Measurements from ENCODE around the gene PRM1.

Gene PRM1

DNA sequence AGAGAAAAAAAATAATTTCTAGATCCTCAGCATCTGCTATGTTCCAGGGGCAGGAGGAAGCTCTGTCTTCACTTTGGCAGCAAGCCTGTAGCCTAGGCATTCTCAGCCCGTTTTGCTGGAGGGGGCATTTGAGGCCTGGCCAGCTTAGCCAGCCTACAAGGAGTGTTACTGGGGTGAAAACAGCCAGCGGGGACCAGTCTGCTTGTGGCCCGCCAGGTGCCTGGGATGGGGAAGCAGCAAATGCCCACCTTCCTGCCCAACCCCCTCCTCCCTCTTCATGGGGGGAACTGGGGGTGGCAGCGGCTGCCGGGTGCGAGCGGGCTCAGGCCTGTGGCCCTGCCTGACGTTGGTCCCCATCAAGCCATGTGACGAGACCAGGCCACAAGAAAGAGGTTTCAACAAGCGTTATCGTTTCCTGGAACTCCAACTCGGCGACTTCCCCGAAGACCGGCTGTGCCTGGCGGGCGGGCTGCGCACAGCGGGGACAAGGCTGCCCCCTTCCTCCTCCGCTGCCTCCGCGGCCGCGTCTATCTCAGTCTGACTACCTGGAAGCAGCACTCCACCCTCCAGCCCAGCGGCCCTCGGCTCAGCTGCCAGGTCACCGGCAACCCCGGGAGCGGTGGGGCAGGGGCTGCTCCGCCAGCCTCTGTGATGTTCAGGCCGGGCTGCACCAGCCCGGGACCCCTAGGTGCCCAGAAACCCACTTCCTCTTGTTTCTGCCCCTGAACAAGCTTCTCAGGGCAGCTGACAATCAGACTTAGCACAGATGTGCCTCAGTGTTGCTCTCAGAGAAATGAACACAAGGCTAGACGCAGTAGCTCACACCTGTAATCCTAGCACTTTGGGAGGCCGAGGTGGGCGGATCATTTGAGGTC is 48.0 kb downstream of the PRM1 start:
- peak; percentile 75 for DNase-seq

DNA sequence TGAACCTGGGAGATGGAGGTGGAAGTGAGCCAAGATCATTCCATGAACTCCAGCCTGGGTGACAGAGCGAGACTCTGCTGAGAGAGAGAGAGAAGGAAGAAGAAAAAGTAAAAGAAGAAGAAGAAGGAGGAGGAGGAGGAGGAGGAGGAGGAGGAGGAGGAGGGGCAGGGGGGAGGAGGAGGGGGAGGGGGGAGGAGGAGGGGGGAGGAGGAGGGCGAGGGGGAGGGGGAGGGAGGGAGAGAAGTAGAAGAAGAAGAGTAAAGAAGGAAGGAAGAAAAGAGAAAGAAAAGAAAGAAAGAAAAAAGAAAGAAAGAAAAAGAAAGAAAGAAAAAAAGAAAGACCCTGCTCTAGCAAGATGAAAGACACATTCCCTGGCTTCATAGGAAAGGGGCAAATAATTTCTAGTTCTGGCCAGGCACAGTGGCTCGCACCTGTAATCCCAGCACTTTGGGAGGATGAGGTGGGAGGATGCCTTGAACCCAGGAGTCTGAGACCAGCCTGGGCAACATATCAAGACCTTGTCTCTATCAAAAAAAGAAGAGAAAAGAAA is 48.8 kb downstream of the PRM1 start:
- no peak for DNase-seq

DNA sequence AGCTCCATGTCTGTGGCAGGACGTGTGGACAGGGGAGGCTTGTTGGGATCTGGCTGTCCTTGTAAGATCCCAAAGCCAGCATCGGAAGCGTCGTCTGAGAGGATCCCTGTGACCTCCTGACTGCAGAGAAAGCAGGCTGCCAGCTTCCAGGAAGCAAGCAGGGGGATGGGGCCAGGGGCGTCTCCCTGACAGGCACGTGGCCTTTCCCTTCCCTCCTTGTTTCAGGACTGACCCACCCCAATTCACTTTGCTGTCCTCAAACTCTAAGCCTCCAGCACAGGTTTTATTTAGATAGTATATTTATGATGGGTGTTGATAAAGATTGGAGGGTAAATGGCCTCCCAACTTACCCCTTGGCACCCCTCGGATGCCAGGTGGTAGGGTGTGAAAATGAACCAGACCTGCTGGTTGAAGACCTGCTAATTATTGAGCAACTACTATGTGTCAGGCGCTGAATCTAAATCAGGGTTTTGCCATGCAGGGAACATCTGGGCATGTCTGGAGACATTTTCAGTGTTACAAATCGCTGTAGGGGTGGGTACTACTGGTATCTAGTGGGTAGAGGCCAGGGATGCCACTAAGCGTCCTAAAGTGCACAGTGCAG is 49.7 kb downstream of the PRM1 start:
- DNase-seq: no peak
